Frontal cortex (tissue), 4 donors: ENCODE data around the gene RPS6KA2. TPM values are rescaled to one million over a fixed set of nuclear protein-coding genes. Genes with fewer than 3 reads are reported as not detected.

Experiments used
- DNase-seq, 2 donors: peaks; one replicate each; pipeline ENCODE4 v3.0.0; 2012; ENCODE audit warnings: low spot score in 2 of 2
- FAIRE-seq: peaks from 2 replicates; lab custom pipeline; 2012; peaks lifted over from hg19 to GRCh38; lab: Jason Lieb, UNC
- total RNA-seq: library from RNA; depleted of rRNA; stranded (reverse); fragments of >200 nt; gene quantifications from one replicate; pipeline ENCODE4 v1.2.3, GENCODE V29; 2014
- donor health status: control.
- donor health status: control.
- donor health status: control.

RPS6KA2 gene
- total RNA-seq, 1 donor from 2014 or later = 24.9 TPM

DNA sequence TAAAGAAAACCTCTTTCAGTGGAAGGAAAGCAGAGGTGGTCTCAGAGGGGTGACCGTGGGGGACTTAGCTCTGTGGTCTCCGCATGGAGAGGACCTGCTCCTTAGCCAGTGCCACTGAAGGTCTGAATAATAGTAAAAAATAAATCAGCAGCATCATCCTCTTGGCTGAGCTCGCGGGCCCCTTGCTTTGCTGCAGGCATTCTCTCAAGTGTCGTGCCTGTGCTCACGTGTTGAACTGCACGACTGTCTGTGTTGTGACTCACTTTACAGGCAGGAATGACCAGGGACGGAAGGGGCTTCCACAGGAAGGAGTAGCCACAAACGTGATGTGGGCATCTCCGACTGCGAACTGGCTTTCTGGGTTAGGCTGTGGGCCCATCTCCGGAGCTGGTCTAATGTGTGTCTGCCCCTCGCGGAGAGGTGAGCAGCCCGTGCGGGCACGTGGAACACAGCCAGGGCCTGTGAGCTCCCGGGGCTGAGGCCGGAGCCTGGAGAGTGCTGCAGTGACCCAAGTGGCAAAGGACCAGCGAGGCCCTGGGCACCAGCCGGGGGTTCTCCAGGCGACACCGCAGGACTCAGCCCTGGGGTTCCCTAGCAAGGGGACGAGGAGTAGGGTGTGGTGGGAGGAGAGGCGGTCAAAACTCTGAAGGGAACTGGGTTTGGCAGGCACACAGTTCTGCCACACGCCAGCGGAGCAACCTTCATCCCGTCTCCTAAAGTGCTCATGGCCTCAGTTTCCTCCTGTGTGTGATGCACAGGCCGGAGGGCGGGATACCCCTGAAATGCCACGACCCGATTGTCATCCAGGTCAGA lies 129.8 kb downstream of the RPS6KA2 start:
- no peak for FAIRE-seq
- no peak for DNase-seq

DNA sequence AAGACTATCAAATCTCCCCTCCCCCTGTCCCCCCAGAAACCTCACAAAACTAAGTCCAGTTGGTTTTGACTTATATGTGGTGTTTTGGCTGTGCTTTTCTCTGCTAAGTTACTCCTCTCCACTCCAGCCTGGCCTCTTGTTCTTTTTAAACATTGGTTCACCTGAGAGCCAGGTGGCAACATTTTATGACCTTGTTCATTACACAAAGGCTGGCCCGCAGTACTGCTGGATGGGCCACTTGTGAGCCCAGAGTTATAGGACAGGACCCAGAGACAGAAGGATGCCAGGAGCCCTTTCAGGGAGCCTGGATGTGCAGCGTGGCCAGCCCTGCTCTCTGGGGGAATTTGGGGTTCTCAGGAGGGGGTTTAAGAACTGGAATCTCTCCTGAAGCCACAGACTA lies 130.6 kb downstream of the RPS6KA2 start:
- FAIRE-seq (no peak), DNase-seq (no peak)

DNA sequence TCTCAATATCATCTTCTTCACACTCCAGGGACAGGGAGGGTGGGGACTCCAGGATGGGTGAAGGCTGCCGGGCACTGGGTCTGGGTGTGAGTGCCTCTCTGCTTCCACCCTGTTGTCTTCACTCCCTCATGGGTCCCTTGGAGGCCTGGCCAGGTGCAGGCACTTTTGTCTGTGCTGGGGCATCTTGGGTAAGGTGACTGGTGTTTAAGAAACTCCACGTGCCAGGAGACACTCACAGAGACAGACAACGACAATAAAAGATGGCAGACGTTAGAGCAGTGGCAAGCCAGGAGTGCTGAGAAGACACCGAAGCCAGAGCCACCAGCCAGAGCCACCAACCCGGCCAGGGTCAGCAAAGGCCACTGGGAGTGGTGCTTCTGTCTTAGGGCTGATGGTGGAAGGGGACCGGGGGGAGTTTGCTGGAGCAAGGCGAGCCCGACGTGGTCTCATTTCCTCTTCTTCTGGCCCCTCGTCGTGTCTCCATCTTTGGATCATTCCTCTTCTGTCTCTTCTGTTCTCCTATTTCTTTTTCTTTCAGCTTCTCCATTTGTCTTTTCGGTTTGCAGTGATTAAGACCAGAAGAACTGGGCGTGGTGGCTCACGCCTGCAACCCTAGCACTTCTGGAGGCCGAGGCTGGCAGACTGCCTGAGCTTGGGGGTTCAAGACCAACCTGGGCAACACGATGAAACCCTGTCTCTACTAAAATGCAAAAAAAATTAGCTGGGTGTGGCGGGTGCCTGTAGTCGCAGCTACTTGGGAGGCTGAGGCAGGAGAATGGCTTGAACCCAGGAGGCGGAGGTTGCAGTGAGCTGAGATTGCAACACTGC lies 131.3 kb downstream of the RPS6KA2 start:
- FAIRE-seq = no peak
- no peak for DNase-seq

DNA sequence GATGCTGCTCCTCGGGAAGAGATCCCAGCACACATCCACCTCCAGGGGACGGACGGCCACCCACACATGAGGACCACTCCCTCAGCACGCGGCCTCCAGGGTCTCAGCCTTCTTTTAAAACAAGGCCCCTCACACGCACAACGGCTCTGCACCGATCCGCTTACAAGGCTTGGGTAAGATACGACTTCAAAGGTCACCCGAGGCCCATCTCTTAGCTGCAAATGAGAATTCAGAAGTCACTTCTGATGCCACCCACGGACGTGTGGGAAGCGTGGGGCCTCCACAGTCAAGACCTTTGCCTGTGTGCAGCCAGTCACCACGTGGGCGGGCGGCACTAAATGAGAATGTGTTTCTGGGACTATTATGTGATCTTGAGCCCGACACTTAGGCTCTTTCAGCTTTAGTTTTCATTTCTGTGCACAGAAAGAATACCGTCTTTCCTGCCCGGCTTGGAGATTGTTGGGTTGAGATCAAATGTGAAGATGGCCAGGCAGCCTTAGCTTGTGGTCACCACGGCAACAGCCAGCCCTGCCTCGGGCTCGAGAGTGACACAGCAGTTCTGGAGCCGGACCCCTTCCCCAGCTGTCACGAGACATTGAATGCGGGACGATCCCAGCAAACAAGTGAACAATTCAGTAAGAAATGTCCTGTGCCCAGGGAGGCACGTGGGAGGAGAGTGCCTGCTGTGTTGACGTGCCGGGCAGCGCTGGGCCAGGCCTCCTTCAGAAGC lies 132.1 kb downstream of the RPS6KA2 start:
- DNase-seq = no peak
- no peak for FAIRE-seq

DNA sequence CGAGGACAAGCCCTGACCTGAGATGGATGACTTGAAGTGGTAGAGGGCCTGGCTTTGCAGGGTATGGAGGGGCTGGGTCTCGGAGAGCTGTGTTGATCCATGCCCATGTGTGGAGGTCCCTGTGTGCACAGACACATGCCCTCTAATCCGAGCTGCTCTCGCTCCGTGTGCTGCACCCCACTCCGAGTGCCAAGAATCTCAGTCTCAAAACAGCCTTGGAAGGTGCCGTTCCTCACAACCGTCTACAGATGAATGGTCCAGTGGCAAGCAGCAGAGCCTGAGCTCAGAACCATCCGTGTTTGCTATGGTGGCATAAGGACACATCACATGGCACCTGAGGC lies 133.0 kb downstream of the RPS6KA2 start:
- no peak for DNase-seq

DNA sequence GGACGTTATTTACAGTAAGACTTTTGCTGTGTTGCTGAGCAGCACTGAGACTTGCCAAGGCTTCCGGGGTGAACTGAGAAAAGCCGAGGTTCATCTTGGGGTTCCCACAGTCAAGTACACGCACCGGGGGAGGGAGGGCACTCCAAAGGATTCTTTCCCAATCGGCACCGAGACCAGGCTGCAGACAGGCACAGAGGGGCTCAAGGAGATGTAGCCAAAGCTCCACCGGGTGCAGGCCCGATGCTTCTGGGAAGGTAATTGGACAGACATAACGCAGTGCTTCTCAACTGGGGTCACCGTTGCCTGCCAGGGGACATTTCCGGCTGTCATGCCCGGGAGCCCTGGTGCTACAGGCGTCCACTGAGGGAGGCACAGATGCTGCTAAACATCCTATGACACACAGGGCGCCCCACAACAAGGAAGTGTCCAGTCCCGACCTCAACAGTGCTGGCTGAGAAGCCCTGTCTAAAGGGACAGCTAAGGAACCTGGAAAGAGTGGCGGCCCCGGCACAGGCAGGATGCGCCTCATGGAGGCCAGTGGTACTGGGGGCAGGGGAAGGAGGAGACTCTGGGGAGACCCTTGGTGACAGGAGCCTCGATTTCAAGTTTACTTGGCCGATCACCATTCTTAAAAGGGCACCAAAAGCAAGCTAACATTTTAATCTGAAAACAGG lies 133.5 kb downstream of the RPS6KA2 start:
- FAIRE-seq (no peak), DNase-seq (no peak)

More for the DNA sequence above, 133.0 kb downstream of the RPS6KA2 start:
- FAIRE-seq = no peak

DNA sequence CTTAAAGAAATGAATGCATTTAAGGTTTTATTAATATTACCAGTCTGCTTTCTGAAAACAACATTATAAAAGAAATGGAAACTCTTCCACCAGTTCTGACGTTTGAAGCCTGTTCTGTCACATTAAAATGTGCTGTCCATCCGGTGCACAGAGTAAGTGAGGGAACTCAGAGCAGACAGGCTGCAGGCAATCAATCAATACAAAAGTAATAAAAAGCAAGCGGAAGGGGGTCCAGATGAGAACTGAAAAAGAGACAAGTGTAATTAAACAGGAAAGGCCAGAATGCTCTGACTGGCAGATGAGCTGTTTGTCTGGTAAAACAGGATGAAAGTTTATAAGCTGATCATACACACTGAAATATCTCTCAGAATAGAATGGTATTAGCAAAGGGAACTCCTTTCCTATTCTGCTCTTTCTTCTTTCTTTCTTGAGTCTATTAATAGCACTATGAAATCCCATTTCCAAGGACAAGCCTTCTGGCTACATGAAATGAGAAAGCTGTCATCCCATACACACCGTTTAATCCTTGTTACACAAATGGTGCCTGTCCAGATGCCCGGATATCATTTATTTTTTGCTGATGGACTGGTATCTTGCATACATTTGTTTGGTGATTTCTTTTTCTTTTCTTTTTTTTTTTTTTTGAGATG lies 134.8 kb downstream of the RPS6KA2 start:
- FAIRE-seq = no peak
- no peak for DNase-seq

DNA sequence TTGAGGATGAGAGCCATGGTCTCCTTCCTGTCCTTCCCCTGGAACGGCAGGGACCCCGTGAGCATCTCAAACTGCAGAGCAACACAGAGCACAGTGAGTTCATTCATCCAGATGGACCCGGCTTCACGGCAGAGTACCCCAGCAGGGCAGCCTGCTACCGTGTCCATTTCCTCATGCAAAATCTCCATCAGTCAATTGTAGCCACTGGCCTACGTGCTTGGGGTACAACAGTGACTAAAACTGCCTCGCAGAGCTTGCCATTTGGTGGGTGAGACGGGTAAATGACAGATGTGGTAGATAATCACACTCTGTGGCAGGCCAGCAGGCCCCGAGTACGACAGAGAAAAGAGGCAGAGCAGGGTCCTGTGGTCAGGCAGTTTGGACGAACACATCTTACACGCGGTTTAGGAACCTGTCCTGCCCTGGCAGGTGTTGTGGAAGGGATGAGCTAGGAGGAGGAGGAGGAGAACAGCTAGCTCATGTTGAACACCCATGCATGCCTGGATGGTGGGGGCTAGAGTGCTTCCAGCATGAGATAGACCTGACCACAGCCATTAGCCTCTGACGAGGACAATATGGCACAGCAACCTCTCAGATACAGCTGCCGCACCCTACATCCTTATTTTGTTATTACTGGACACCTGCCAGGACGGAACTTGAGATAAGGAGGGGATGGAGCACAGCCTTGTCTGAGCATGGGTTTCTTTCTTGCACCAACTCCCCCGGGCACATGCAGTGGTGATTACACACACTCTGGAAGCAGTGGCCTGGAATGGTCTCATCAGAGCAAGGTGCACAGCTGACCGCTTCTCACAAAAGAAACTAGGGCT lies 136.2 kb downstream of the RPS6KA2 start:
- DNase-seq = no peak
- FAIRE-seq = no peak

DNA sequence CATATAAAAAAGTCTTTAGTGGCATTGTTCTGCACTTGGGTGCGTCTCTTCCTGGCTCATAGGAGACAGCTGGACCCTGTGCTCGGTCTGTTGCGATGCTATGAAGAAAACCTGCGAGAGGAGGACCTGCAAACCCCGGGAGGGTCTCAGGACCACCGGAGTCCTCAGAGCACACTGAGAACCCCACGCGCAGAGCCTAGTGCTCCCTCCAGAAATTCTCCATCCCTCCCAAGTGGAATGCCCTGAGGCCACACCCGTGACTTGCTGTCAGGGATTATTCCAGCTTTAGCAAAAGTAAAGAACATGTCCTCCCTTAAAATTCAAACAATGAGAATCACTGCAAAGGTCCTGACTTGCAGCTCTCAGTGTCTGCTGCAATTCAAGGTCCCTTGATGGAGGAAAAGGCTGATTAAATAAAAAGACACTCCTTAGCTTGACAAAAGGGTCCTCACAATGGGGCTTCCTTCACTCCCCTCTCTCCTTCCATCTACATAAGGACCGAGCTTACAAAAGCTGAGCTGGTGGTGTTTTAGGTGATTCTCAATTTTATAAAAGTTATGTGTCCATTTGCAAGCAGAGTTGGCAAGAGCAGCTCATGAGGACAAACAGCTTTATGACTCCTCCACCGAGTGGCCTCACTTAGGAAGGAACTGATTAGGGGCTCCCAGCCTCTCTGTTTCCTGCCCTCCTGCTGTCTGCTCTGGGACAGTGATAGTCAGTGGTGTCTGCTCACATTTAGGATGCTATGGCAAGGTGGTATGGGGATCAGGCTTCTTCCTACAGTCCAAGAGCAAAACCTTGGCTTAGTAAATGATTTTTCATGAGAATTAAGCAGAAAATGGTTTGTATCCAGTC lies 137.5 kb downstream of the RPS6KA2 start:
- FAIRE-seq = no peak
- no peak for DNase-seq

DNA sequence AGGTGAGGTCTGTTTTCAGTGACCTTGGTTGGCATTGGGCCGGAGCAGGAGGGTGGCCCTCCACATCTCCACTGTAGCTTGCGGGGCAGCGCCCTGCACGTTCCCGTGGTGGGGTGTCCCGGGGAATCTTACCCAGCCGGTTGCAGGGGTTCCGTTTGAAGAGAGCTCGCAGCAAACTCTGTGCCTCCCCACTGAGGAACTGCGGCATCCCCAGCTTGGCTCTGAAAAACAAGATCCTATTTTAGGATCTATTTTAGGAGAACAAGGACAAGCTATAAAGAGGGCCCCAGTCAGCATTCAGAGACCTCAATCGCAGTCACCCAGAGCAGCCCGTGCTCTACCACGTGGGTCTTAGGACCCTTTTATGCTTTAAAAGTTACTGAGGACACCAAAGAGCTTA lies 138.3 kb downstream of the RPS6KA2 start:
- no peak for DNase-seq
- FAIRE-seq = no peak

DNA sequence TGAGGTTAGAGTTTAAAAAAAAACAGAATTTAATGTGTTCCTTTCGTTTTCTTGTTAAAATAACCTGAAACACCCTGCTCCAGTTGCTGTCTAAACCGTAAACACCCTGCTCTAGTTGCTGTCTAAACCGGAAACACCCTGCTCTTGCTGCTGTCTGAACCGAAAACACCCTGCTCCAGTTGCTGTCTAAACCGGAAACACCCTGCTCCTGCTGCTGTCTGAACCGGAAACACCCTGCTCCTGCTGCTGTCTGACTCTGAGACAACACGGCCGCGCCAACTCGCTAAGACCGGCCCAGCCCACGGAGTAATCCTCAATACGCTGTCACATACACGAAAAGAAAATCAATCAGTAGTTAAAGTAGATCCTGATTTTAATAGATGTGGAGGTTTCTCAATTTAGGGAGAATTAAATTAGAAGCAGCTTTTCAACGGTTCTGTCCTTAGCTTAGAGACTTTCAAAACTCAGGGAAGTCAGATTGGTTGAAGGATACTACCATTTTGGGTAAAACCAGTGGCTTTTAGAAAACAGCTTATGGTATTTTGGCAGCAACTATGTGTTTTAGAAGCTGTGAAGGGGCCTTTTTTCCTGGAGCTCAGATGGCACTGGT lies 138.9 kb downstream of the RPS6KA2 start:
- DNase-seq (peak in 1 of 2 donors; percentile 46), FAIRE-seq (no peak)

DNA sequence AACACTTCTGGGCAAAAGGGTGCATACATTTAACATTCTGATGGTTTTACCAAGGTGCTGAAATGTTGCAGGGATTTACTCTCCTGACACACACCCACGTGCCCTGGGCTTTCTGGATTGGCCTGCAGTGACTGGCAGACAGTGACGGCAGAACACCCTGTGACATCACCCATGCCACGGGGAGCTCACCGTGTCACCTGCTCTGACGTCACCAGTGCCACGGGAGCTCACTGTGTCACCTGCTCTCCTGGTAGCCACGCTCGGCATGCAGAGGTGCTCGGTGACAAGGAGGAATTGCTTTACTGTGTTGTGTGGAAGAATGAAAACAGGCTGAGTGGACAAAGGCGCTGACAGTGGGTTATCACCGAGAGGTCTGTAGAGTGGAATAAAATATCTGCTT lies 139.9 kb downstream of the RPS6KA2 start:
- no peak for FAIRE-seq
- no peak for DNase-seq

DNA sequence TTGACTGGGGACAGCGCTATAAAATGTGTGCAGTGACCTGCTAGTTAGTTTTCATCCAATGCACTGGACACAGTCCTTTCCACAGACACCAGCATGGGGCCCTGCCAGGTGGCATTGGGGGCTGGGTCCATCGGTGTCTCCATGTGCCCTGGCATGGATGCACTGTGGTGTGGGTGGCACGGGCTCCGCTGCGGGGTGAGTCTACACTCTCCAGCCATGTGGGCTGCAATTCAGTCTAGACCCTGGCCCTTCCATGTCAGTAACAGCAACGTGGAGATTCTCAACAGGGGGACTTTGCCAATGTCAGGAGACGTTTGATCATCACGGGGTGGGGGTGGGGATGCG lies 140.5 kb downstream of the RPS6KA2 start:
- no peak for FAIRE-seq

DNA sequence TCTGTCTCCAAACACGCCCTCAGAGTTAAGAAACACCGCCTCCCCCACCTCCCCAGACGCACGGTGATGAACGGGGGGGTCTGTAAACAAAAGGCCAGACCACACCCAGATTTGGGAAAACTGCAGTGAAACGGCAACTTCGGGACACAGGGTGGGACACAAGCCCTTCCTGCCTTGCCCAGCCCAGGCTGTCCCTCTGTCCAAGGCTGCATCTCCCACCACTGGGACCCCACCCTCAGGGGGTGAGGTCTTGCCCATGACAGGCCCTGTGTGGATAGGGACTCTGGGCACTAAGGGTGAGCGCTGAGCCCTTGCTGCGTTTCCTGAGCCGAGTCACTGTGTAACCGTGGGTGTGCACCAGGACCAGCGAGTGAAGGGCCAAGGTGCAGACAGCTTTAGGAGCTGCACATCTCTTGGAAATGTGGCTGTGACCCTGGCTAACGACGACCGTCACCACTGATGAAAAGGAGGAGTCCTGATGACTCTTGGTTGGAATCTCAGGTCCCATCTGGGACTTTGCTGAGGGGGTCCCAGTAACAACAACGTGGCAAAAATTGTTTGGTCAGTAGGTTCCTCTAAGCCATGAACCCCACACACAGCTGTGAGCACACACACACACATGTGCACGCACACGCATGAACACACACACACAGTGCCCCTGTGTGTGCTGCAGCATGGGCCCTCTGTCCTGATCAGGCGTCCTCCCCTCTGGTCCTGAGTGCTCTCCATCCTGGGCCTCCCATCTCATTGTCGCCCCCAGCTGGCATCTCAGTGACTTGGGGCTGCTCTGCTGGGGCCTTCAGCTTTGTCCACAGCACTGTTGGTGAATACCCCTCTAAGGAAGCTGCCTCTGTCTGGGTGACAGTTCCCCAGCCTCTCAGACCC lies 141.2 kb downstream of the RPS6KA2 start:
- DNase-seq = no peak
- no peak for FAIRE-seq

More for the DNA sequence above, 140.5 kb downstream of the RPS6KA2 start:
- no peak for DNase-seq

DNA sequence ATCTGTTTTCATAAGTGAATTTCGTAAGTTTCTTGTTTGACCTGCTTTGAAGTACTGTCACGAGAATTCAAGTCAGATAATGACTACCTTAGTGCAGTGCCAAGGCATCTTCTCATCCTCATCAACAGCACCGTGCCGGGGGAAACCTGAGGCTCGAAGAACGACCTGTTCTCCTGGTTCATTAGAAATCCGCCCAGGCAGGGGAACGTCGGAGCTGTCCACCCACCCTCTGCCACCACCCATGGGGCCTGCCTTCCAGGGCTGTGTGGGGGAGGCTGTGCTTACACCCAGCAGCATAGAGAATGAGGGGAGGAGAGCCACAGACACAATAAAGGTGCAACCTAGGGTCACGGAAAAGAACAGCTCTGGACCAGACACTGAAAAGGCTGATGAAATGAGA lies 142.2 kb downstream of the RPS6KA2 start:
- DNase-seq = no peak

DNA sequence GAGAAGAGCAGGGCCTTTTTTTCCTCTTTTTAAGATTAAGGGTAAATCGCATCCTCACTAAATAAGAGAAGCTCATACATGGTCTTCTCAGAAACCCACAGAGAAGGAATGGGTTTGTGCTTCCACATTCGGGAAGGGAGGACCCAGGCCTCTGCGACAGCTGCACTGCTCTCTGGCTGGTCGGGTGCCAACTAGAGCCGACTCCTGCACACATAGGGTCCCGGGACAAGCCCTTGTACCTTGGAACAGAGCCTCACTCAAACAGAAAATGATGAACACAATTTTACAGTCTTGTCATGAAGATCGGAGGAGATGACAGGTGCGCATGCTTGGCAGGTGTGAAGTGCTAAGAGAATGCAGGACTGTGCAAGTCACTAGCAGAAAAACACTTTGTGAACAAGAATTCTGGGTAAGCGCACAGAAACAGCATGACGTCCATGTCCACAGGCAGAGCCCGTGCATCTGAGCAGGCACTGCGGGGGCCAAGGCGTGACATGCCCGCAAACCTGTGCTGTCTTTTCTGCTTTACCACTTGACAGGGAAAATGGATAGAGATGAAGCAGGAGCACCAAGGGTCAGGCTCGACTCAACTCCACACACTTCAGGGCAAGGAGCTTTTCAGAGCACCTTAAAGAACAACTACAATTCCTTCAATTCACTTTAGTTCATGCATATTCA lies 143.3 kb downstream of the RPS6KA2 start:
- DNase-seq (no peak), FAIRE-seq (no peak)

More for the DNA sequence above, 142.2 kb downstream of the RPS6KA2 start:
- FAIRE-seq = no peak
